GM23248 (cell line): ENCODE results near the gene ARID1B. TPM values are rescaled to one million over a fixed set of nuclear protein-coding genes. Genes with fewer than 3 reads are reported as not detected.
A peak's percentile ranks its signal among the peaks of the same experiment; 100 is the strongest.

Experiments
- DNase-seq: peaks from one replicate; pipeline ENCODE4 v3.0.0-alpha.2; 2015
- H2AFZ ChIP-seq: fragments of 200-600 bp; sonication (generic); 2 replicates; pipeline ENCODE4 v1.6.1; 2016; ENCODE audit warnings: antibody characterized with exemption
- H3F3A ChIP-seq: fragments of 200-600 bp; sonication (generic); 2 replicates; pipeline ENCODE4 v1.6.1; 2016; ENCODE audit warnings: mild to moderate bottlenecking, antibody characterized with exemption, mixed run types; ENCODE audit not compliant: insufficient read depth
- H3K27ac ChIP-seq: fragments of 200-600 bp; sonication (generic); 2 replicates; pipeline ENCODE4 v1.5.1; 2016; ENCODE audit warnings: mild to moderate bottlenecking
- H3K27me3 ChIP-seq: fragments of 200-600 bp; sonication (generic); replicated peaks from 2 replicates; pipeline ENCODE4 v1.6.1; 2016; ENCODE audit warnings: mild to moderate bottlenecking; ENCODE audit not compliant: insufficient read depth
- H3K36me3 ChIP-seq: fragments of 200-600 bp; sonication (generic); 2 replicates; pipeline ENCODE4 v1.6.1; 2016; ENCODE audit warnings: low read depth, mild to moderate bottlenecking
- H3K4me1 ChIP-seq: fragments of 200-600 bp; sonication (generic); 2 replicates; pipeline ENCODE4 v1.6.1; 2016; ENCODE audit warnings: mild to moderate bottlenecking; ENCODE audit not compliant: insufficient read depth
- H3K4me2 ChIP-seq: fragments of 200-600 bp; sonication (generic); one replicate; pipeline ENCODE4 v1.6.1; 2016; ENCODE audit warnings: mild to moderate bottlenecking; ENCODE audit not compliant: unreplicated experiment
- H3K4me3 ChIP-seq: fragments of 200-600 bp; sonication (generic); 2 replicates; pipeline ENCODE4 v1.5.1; 2016; ENCODE audit warnings: mild to moderate bottlenecking
- H3K79me2 ChIP-seq: fragments of 200-600 bp; sonication (generic); 2 replicates; pipeline ENCODE4 v1.6.1; 2016; ENCODE audit warnings: mild to moderate bottlenecking; ENCODE audit not compliant: insufficient read depth
- H3K9ac ChIP-seq: fragments of 200-600 bp; sonication (generic); 2 replicates; pipeline ENCODE4 v1.6.1; 2016; ENCODE audit warnings: mild to moderate bottlenecking
- H3K9me2 ChIP-seq: fragments of 200-600 bp; sonication (generic); 2 replicates; pipeline ENCODE4 v1.6.1; 2016; ENCODE audit warnings: mixed run types, mild to moderate bottlenecking, moderate library complexity; ENCODE audit not compliant: insufficient read depth
- H3K9me3 ChIP-seq: fragments of 200-600 bp; sonication (generic); one replicate; pipeline ENCODE4 v1.6.1; 2017; ENCODE audit warnings: low read depth
- H4K20me1 ChIP-seq: fragments of 200-600 bp; sonication (generic); 2 replicates; pipeline ENCODE4 v1.6.0; 2016; ENCODE audit not compliant: insufficient read depth
- EZH2 ChIP-seq: fragments of 200-600 bp; sonication (generic); IDR thresholded peaks from 2 replicates; pipeline ENCODE4 v1.6.1; 2018; ENCODE audit warnings: antibody characterized with exemption, mild to moderate bottlenecking; ENCODE audit not compliant: insufficient read depth, poor library complexity, severe bottlenecking
- EZH2phosphoT487 ChIP-seq: fragments of 200-600 bp; sonication (generic); IDR thresholded peaks from 2 replicates; pipeline ENCODE4 v1.6.1; 2018; ENCODE audit warnings: antibody characterized with exemption, moderate library complexity, mild to moderate bottlenecking, low read depth; ENCODE audit not compliant: insufficient read depth
- WGBS, 2 experiments: methylation state at CpG; one replicate each; pipeline ENCODE4 v1.1.6; 2015 to 2017; ENCODE audit warnings: low lambda C conversion rate in 2 of 2, low coverage in 1 of 2; ENCODE audit errors: missing lambda C conversion rate in 2 of 2; 5-methylcytosine and 5-hydroxymethylcytosine counted together
- in situ Hi-C: fragments of 300-500 bp; cut with MboI; formaldehyde crosslinking; loops from 2 replicates; pipeline ENCODE4 v1.15.0; 2020
- polyA plus RNA-seq: library from polyadenylated mRNA; unstranded; fragments of >200 nt; fragmentation: Nextera tagmentation; extraction: Ambion mirVana; gene quantifications from 2 replicates; pipeline ENCODE4 v1.2.1, GENCODE V29; 2016
- total RNA-seq: library from RNA; depleted of rRNA; stranded (reverse); fragments of >200 nt; shearing (Covaris generic); gene quantifications from 2 replicates; pipeline ENCODE4 v1.2.3, GENCODE V29; 2014

Gene ARID1B
- total and polyA plus RNA-seq, 2 experiments from 2014 or later = 19.3 to 21.2 TPM

DNA sequence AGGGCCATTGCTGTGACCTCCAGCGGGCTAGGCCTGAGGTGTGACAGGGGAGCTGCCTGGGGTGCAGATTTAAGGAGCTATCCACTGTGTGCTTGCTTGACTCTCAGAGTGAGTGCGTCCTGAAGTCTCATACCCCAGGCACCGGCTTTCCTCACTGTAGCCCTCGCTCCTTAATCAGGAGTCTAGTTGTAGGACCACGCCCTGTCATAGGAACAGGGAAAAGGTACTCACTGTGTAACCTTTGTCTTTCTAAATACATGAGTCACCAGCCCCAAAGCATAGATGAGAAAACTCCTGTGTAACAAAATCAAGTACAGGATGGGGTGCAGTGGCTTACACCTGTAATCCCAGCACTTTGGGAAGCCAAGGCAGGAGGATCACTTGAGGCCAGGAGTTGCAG, 404.5 kb downstream of the ARID1B start:
- Histone ChIP-seq H3K36me3 (peaks cover 21% of the 10 kb centered on the region; the same call in 1 of the 2 replicates), H3F3A (no peaks in the 10 kb centered on the region), H3K9ac (no peak overlapping the region), H3K27ac (no peak overlapping the region), H2AFZ (no peak overlapping the region), H4K20me1 (no peaks in the 10 kb centered on the region), H3K9me2 (no peaks in the 10 kb centered on the region), H3K27me3 (no peaks in the 10 kb centered on the region), H3K79me2 (no peaks in the 10 kb centered on the region), H3K4me1 (no peaks in the 10 kb centered on the region), H3K4me2 (no peak overlapping the region), H3K4me3 (no peak overlapping the region), H3K9me3 (no peaks in the 10 kb centered on the region)
- in situ Hi-C loops = loop anchor here (25.0 kb wide), 1 partner anchor 619 kb away; no protein-coding TSS in a partner anchor
- 97 to 99% methylated on average over 5 of the region's 5 CpGs for WGBS, 2 experiments
- no peak for DNase-seq
- TF ChIP-seq EZH2phosphoT487 = no peak
- no peak for TF ChIP-seq EZH2

DNA sequence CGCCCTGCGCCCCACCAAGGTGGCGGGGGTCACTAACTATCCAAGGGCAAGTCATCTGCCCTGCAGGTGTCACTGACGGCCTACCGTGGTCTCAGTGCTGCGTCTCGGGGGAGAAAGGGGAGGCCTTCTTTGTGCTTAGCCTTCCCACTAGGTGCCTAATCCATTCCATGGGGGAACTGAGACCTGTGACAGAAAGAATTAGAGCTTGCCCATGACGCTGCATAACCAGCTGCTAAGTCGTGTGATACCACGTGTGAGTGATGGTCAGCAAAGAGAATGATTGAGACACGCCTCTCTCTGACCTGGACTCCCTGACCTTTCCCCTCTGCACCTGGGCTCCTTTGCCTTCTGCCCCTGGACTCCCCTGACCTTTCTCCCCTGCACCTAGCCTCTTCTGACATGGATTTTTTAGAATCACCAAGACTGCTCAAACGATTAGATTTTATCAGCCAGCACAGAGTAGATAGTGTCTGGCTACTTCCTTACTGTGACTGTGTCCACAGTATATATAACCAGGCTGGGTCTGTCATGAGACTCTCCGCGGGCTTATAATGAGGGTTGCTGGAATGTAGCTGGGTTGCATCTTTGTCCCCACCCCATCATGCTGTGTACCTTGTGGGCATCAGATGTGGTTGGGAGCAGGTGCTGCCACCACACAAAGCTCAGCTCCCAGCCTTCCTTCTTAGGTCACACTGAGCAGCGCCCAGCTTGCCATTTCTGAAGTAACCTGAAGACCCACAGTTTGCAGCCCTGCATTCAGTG, 405.5 kb downstream of the ARID1B start:
- H3K79me2 ChIP-seq = no peaks in the 10 kb centered on the region
- TF ChIP-seq EZH2 (no peak), EZH2phosphoT487 (no peak)
- H3K36me3 ChIP-seq = peaks cover 21% of the 10 kb centered on the region; the same call in 1 of the 2 replicates
- H3K9me2 ChIP-seq = no peaks in the 10 kb centered on the region
- H3K9ac ChIP-seq = no peak overlapping the region
- H3F3A ChIP-seq = no peaks in the 10 kb centered on the region
- in situ Hi-C loops = loop anchor here (25.0 kb wide), 1 partner anchor 620 kb away; no protein-coding TSS in a partner anchor
- H3K4me2 ChIP-seq = no peak overlapping the region
- no peak overlapping the region for H3K27ac ChIP-seq
- no peaks in the 10 kb centered on the region for H3K4me1 ChIP-seq
- DNase-seq = no peak
- no peak overlapping the region for H3K4me3 ChIP-seq
- WGBS, 2 experiments = 90 to 91% methylated on average over 15 of the region's 15 CpGs
- H2AFZ ChIP-seq = no peak overlapping the region
- H3K27me3 ChIP-seq = no peaks in the 10 kb centered on the region
- H4K20me1 ChIP-seq = no peaks in the 10 kb centered on the region
- H3K9me3 ChIP-seq = no peaks in the 10 kb centered on the region

DNA sequence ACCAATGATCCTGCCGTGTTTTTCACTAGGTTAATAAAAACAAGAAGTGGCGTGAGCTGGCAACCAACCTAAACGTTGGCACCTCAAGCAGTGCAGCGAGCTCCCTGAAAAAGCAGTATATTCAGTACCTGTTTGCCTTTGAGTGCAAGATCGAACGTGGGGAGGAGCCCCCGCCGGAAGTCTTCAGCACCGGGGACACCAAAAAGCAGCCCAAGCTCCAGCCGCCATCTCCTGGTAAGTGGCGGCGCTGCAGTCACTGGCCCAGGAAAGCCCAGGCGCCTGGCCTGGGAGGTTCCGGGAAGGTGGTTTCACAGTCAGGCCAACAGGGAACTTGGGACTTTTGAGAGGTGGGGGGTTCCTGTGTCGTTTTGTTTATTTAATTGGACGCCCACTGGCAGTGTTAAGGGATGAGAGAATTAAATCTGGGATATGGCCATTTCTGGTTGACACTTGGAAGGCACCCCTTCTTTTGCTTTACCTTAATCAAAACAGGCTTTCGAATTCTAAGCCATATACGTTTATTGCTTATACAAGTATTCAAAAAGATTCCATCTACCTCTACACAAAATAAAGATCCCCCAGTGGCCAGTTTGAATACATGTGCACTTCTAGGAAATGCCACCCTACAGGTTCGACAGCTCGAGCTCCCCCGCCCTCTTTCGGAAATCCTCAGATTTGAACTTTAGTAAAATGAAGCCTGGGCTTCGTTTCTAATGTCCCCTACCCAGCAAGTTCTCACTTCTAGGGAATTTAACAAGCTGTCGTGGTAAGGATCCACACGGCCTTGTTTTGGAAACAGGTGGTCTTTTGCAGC, 407.2 kb downstream of the ARID1B start:
- DNase-seq = peak; percentile 82
- Histone ChIP-seq H3K79me2 (no peaks in the 10 kb centered on the region), H3K4me1 (no peaks in the 10 kb centered on the region), H3K9me3 (no peaks in the 10 kb centered on the region), H3K9ac (no peak overlapping the region), H3K4me3 (no peak overlapping the region), H3K9me2 (no peaks in the 10 kb centered on the region), H3K27ac (no peak overlapping the region), H3K4me2 (no peak overlapping the region), H3K36me3 (peaks cover 25% of the 10 kb centered on the region; the same call in 1 of the 2 replicates), H2AFZ (no peak overlapping the region), H3F3A (no peaks in the 10 kb centered on the region), H4K20me1 (no peaks in the 10 kb centered on the region), H3K27me3 (no peaks in the 10 kb centered on the region)
- 41 to 48% methylated on average over 25 of the region's 25 CpGs for WGBS, 2 experiments
- TF ChIP-seq EZH2 = no peak
- no peak for TF ChIP-seq EZH2phosphoT487
- in situ Hi-C loops = loop anchor here (25.0 kb wide), 1 partner anchor 622 kb away; no protein-coding TSS in a partner anchor

DNA sequence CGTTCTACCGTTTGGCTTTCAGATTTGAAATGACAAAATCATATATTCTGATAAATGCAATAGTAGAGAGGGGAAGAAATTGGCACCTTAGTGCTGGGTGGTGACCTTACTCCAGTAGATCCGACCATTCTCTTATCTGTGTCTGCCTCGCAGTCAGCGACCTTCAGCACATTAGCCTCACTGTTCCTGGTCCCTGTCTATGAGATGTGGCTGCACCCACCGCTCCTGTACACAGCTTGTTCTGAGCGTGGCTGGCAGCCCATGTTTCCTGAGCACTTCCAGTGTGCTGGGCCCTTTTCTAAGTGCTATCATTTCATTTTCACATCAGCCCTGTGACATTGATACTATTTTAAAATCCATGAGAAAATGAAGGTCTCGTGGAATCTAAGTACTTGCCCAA, 408.0 kb downstream of the ARID1B start:
- in situ Hi-C loops = loop anchor here (25.0 kb wide), 1 partner anchor 623 kb away; no protein-coding TSS in a partner anchor
- TF ChIP-seq EZH2phosphoT487 (no peak), EZH2 (no peak)
- peaks cover 30% of the 10 kb centered on the region; the same call in 1 of the 2 replicates for H3K36me3 ChIP-seq

More for the DNA sequence above, 408.0 kb downstream of the ARID1B start:
- no peaks in the 10 kb centered on the region for H3K27me3 ChIP-seq
- H3K27ac ChIP-seq = no peak overlapping the region
- 88 to 92% methylated on average over 8 of the region's 8 CpGs for WGBS, 2 experiments
- no peaks in the 10 kb centered on the region for H3K9me3 ChIP-seq
- H3K4me3 ChIP-seq = no peak overlapping the region
- DNase-seq = no peak
- no peaks in the 10 kb centered on the region for H3K4me1 ChIP-seq
- H3K4me2 ChIP-seq = no peak overlapping the region
- no peak overlapping the region for H2AFZ ChIP-seq
- H3K79me2 ChIP-seq = no peaks in the 10 kb centered on the region
- no peaks in the 10 kb centered on the region for H3K9me2 ChIP-seq
- H3F3A ChIP-seq = no peaks in the 10 kb centered on the region
- no peak overlapping the region for H3K9ac ChIP-seq
- no peaks in the 10 kb centered on the region for H4K20me1 ChIP-seq
